Kidney (tissue), 14 donors: ENCODE measurements around the gene HNRNPA3. TPM values are rescaled to one million over a fixed set of nuclear protein-coding genes. Genes with fewer than 3 reads are reported as not detected.
"Not testable (repeated sequence)": the region's sequence is repeated elsewhere in the genome, so short reads cannot be mapped to it uniquely, and the experiment has no call there.

Experiments used
- DNase-seq, 5 donors: peaks; one replicate each; pipeline ENCODE4 v3.0.0-alpha.2; 2013 to 2020
- FAIRE-seq: peaks from 2 replicates; lab custom pipeline; 2012; peaks lifted over from hg19 to GRCh38; lab: Jason Lieb, UNC
- H3K27ac ChIP-seq, 2 donors: one replicate each; pipeline ENCODE4 v1.7.0; 2013; ENCODE audit warnings: low read depth in 2 of 2, low read length in 2 of 2, inconsistent platforms in 1 of 2
- H3K27me3 ChIP-seq: one replicate; pipeline ENCODE4 v1.7.1; 2013; ENCODE audit warnings: low read length, inconsistent platforms; ENCODE audit not compliant: control insufficient read depth, insufficient read depth
- H3K36me3 ChIP-seq, 3 donors: one replicate each; pipeline versions ENCODE4 v1.7.0 to v1.7.1; 2013; ENCODE audit warnings: low read length in 3 of 3, control low read depth in 1 of 3, inconsistent platforms in 1 of 3; ENCODE audit not compliant: insufficient read depth in 3 of 3, control insufficient read depth in 2 of 3
- H3K4me1 ChIP-seq, 3 donors: one replicate each; pipeline versions ENCODE4 v1.7.0 to v1.7.1; 2013; ENCODE audit warnings: low read length in 3 of 3, inconsistent platforms in 1 of 3, low read depth in 1 of 3; ENCODE audit not compliant: control insufficient read depth in 2 of 3, insufficient read depth in 2 of 3
- H3K4me3 ChIP-seq, 3 donors: one replicate each; pipeline versions ENCODE4 v1.7.0 to v1.8.1; 2013; ENCODE audit warnings: low read length in 3 of 3, control low read depth in 1 of 3, inconsistent platforms in 1 of 3
- H3K9ac ChIP-seq, 3 donors: one replicate each; pipeline versions ENCODE4 v1.7.0 to v1.7.1; 2013; ENCODE audit warnings: low read length in 3 of 3, control low read depth in 1 of 3, inconsistent platforms in 1 of 3
- H3K9me3 ChIP-seq, 3 donors: one replicate each; pipeline versions ENCODE4 v1.7.0 to v1.7.1; 2013; ENCODE audit warnings: low read length in 3 of 3, control low read depth in 1 of 3, inconsistent platforms in 1 of 3; ENCODE audit not compliant: control insufficient read depth in 2 of 3, insufficient read depth in 1 of 3
- intact Hi-C: fragments of 100-400 bp; cut with DNase I; formaldehyde crosslinking; loops from one replicate; pipeline ENCODE4 v1.11.1; 2022
- polyA plus RNA-seq: library from polyadenylated mRNA; stranded (reverse); fragments of 350-450 nt; fragmentation: Illumina TruSeq; extraction: RNeasy Lipid Tissue Mini Kit (QIAGEN cat#74804); gene quantifications from one replicate; pipeline ENCODE4 v1.2.3, GENCODE V29; 2014; ENCODE audit warnings: low read depth, low replicate concordance; ENCODE audit not compliant: insufficient read depth
- total RNA-seq: library from RNA; stranded (reverse); fragmentation: NEBNext Ultra II Directional; extraction: Animal tissue kit (Norgen Biotek cat#: 25700); gene quantifications from one replicate; pipeline ENCODE4 v1.2.1, GENCODE V29; 2021
- TF ChIP-seq, protein P1 (sequence below): IDR thresholded peaks from 3 replicates; pipeline ENCODE4 v1.5.1; 2012; ENCODE audit warnings: mild to moderate bottlenecking, moderate library complexity, borderline replicate concordance; ENCODE audit not compliant: insufficient read depth; ENCODE audit errors: extremely low read depth
- donor health status: control.
- donor health status: control.
- donor health status: control.
- donor health status: control.
- donor health status: control.
- donor health status: DM: yes; HTN: yes; CAD: no.
- donor health status: Normal renal cell carcinoma (clear cell type).

HNRNPA3 gene
- total and polyA plus RNA-seq, 2 donors from 2014 or later: 156 to 173 TPM

- no peak for DNase-seq
- intact Hi-C loops: no loop called here
- no peaks in the 10 kb centered on the region for H3K36me3 ChIP-seq
Observed at GRCh38 chr2:177179227-177179626, 33.4 kb upstream of the HNRNPA3 start.

DNA sequence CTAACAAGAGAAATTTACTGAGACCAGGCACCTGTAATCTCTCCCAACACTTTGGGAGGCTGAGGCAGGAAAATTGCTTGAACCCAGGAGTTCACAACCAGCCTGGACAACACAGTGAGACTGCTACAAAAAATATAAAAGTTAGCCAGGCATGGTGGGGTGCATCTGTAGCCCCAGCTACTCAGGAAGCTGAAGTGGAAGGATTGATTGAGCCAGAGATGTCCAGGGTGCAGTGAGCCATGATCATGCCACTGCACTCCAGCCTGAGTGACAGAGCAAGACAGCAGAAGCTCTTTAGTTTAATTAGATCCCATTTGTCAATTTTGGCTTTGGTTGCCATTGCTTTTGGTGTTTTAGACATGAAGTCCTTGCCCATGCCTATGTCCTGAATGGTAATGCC, 32.9 kb upstream of the HNRNPA3 start:
- H3K27me3 ChIP-seq, FAIRE-seq, DNase-seq, H3K4me1 ChIP-seq, H3K9me3 ChIP-seq, H3K9ac ChIP-seq, H3K36me3 ChIP-seq, H3K27ac ChIP-seq, intact Hi-C loops, H3K4me3 ChIP-seq: not testable (repeated sequence)

More at GRCh38 chr2:177179227-177179626, 33.4 kb upstream of the HNRNPA3 start:
- no peak overlapping the region for H3K4me3 ChIP-seq
- no peak overlapping the region for H3K9ac ChIP-seq
- H3K9me3 ChIP-seq: no peaks in the 10 kb centered on the region
- H3K27ac ChIP-seq: no peak overlapping the region
- TF ChIP-seq, protein P1, sequence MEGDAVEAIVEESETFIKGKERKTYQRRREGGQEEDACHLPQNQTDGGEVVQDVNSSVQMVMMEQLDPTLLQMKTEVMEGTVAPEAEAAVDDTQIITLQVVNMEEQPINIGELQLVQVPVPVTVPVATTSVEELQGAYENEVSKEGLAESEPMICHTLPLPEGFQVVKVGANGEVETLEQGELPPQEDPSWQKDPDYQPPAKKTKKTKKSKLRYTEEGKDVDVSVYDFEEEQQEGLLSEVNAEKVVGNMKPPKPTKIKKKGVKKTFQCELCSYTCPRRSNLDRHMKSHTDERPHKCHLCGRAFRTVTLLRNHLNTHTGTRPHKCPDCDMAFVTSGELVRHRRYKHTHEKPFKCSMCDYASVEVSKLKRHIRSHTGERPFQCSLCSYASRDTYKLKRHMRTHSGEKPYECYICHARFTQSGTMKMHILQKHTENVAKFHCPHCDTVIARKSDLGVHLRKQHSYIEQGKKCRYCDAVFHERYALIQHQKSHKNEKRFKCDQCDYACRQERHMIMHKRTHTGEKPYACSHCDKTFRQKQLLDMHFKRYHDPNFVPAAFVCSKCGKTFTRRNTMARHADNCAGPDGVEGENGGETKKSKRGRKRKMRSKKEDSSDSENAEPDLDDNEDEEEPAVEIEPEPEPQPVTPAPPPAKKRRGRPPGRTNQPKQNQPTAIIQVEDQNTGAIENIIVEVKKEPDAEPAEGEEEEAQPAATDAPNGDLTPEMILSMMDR: no peak
- FAIRE-seq: no peak
- no peaks in the 10 kb centered on the region for H3K4me1 ChIP-seq
- no peaks in the 10 kb centered on the region for H3K27me3 ChIP-seq

DNA sequence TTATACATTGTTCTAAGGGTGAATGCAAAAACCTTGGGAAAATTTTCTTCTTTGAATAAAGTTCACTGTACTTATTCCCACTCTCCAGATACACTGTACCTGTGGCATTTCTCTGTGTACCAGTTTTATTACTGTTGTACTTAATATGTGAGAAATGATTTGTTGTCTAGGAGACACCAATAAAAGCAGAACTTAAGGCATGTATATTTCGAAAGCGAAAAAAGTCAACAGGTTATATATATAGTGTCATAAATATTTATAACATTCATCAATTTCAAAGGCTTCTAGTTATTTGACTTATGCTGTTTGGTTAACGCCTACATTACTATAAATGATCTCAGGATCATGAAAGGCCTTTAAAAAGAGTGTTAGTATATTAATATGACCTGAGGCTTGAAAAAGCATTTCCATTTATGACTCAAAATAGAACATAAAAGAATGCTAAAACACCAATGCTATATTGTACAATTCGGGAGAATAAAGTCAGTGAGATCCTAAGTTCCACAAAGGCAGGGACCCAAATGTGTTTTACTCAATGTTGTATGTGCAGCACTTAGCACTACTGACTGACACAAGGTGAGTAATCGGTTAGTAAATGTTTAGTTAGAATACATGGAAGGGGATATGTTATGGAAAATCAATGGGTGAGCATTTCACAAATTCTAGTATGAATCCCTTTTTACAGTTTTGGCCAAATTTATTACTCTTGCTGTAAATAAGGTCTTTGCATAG, 32.2 kb upstream of the HNRNPA3 start:
- intact Hi-C loops: no loop called here
- DNase-seq (no peak), FAIRE-seq (no peak)
- no peaks in the 10 kb centered on the region for H3K27me3 ChIP-seq
- H3K4me3 ChIP-seq: no peak overlapping the region
- H3K27ac ChIP-seq: no peak overlapping the region
- H3K36me3 ChIP-seq: no peaks in the 10 kb centered on the region
- no peaks in the 10 kb centered on the region for H3K4me1 ChIP-seq
- H3K9me3 ChIP-seq: no peaks in the 10 kb centered on the region
- H3K9ac ChIP-seq: no peak overlapping the region
- TF ChIP-seq, protein P1: no peak

DNA sequence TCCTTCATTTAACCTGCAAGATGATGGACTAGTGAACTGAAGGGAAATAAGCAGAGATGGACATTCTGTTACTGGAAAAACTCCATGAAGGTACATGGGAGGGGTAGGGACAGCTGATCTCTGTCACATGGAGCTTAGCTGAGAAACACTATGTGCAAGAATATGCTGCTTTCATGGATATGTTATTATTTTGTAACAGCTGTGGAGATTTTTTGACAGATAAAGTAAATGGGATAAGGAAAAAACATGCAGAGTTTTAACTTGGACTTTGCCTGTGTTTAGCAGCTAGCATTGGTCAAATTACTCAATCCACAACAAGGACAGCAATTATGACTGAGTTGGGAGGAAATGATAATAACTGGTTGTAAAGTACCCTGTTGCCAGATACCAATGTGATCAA, 28.7 kb upstream of the HNRNPA3 start:
- no peak for FAIRE-seq
- H3K4me3 ChIP-seq: no peak overlapping the region

More for the DNA sequence above, 28.7 kb upstream of the HNRNPA3 start:
- no peak for DNase-seq
- Histone ChIP-seq H3K9me3 (no peaks in the 10 kb centered on the region), H3K27ac (no peak overlapping the region), H3K4me1 (no peaks in the 10 kb centered on the region), H3K27me3 (no peaks in the 10 kb centered on the region), H3K36me3 (no peaks in the 10 kb centered on the region), H3K9ac (no peak overlapping the region)
- TF ChIP-seq, protein P1: no peak
- intact Hi-C loops: no loop called here
